HG03139 (cell line): ENCODE results near the gene AASDH.

ENCODE experiments used
- ATAC-seq: cut with Tn5 transposase; IDR thresholded peaks from one replicate; pipeline ENCODE4 v1.9.1; 2021; ENCODE audit not compliant: unreplicated experiment

Gene AASDH

GRCh38 chr4:56316011-56316650, 71.2 kb downstream of the AASDH start:
- no peak for ATAC-seq

DNA sequence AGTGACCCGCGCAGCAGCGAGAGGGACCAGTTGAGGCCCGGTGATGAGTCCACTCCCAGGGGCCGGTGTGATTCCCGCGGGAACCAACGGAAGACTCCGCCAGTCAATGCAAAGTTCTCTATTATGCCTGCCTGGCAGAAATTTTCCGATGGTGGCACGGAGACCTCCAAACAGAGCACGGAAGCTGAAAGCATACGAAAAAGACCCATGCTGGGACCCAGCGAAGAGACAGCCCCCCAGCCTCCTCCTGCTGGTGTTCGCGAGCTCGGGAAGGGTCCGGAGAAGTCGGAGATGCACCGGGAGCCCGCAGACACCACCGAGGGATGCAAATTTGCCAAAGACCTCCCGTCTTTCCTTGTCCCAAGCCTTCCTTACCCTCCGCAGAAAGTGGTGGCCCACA, 71.7 kb downstream of the AASDH start:
- ATAC-seq, result no peak

DNA sequence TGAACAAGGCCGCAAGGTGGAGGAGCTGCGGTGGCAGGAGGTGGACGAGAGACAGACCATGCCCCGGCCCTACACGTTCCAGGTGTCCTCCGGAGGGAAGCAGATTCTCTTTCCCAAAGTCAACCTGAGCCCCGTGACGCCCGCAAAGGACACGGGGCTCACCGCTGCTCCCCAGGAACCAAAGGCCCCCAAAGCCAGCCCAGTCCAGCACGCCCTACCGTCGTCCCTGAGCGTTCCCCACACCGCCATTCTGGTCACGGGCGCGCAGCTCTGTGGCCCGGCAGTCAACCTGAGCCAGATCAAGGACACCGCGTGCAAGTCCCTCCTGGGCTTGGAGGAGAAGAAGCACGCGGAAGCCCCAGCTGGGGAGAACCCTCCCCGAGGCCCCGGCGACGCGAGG, 72.2 kb downstream of the AASDH start:
- no peak for ATAC-seq

DNA sequence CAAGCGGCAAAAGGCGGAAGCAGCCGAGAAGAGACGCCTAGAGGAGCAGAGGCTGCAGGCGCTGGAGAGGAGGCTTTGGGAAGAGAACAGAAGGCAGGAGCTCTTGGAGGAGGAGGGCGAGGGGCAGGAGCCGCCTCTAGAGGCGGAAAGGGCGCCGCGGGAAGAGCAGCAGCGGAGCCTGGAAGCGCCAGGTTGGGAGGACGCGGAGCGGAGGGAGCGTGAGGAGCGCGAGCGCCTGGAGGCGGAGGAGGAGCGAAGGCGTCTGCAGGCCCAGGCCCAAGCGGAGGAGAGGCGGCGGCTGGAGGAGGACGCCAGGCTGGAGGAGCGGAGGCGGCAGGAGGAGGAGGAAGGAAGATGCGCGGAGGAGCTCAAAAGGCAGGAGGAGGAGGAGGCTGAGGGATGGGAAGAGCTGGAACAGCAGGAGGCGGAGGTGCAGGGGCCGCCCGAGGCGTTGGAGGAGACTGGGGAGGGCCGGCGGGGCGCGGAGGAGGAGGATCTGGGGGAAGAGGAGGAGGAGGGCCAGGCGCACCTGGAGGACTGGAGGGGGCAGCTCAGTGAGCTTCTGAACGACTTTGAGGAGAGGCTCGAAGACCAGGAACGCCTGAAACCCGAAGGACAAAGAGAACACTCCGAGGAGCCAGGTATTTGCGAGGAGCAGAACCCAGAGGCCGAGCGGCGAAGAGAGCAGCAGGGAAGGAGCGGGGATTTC, 72.9 kb downstream of the AASDH start:
- no peak for ATAC-seq

GRCh38 chr4:56313132-56313531, 74.2 kb downstream of the AASDH start:
- no peak for ATAC-seq

DNA sequence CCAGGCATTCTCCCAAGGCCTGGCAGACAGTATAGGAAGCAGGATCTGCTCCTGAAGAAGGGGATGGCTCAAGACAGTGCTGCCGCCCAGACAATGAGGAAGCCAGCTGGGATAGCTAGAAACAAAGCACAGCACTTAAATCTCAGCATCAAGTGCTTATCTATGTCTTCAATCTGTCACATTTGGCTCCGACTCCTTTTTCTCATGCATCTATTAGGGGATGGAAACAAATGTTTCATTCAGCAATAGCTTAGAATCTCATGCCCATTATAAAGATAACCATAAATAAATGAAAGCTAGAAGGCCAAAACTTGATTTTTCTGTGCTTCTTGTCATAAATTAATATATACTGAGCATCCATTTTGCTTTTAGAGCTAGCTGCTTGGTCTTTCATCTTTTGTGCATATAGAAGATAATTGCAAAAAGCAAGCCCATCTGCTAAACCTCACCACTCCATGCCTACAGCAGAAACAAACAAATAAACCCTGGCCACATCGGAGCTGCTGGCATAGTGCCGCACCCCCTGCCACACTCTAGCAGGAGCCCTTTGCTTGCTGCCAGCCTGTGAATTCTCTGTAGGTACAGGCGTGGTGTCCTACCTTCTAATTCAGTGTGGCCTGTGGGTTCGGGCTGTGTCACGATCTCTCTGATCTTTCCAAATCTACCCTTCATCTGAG, 75.9 kb downstream of the AASDH start:
- no peak for ATAC-seq

- no peak for ATAC-seq
These were observed 76.7 kb downstream of the AASDH start for GRCh38 chr4:56310401-56311125.

- no peak for ATAC-seq
These were observed 78.9 kb downstream of the AASDH start for GRCh38 chr4:56308384-56308783.

- ATAC-seq, result no peak
These were observed 79.9 kb downstream of the AASDH start for GRCh38 chr4:56307423-56307822.

DNA sequence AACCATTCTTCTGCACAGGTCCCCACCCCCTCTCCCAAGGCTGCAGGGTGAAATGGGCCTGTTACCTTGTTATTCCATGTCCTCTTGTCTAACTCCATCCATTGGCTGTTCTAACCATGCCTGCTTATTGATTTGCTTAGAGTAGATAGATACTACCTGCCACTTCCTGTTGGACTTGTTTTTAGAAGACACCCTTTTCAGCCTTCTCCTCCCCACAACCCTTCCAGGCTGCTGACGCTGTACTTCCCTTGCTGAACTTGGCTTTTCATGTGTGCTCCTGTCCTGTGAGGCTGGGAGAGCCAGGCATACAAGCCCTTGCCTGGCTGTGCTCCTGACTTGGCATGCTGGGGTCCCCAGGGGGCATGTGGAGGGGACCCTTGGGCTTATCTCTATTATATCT, 81.9 kb downstream of the AASDH start:
- ATAC-seq, result no peak

GRCh38 chr4:56303921-56304320, 83.4 kb downstream of the AASDH start:
- ATAC-seq, result no peak

- ATAC-seq, result no peak
These were observed 84.5 kb downstream of the AASDH start for GRCh38 chr4:56302760-56303159.

GRCh38 chr4:56301997-56302496, 85.2 kb downstream of the AASDH start:
- no peak for ATAC-seq

DNA sequence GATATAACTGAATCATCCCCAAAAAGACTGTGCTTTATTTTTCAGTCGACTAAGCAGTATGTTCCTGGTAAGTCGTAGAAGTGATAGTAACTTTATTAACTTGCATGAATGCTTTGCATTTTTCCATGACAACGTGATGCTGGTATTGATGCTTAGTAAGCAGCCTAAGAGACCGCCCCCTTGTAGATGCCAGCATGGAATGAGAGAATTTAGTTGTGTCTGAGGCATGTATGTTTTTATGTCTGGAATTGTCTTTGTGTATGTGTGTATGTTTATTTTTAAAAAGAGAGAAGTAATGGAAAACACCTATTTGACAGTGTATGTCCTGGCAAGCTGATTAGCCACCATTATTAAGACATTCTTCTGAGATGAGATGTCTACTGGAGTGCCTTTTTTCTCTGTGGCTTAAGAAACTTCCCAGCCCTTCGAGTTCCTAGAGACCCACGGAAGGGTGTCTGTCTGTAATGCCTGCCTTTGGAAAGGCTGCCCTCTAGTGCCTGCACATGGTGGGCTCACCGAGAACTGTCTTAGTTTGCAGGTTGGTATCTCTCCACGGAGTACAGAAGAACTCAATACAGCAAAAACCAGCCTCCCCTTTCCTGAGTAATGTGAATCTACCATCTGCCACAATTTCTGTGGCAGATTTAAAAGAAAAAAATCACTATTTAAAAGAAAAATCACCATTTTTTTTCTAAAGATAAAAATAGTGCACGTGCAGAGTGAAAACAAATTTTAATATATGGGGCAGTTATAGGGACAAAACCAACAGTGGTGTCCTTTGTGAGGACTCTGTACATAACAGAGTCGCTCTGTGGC, 85.9 kb downstream of the AASDH start:
- ATAC-seq, result peak; percentile 90

DNA sequence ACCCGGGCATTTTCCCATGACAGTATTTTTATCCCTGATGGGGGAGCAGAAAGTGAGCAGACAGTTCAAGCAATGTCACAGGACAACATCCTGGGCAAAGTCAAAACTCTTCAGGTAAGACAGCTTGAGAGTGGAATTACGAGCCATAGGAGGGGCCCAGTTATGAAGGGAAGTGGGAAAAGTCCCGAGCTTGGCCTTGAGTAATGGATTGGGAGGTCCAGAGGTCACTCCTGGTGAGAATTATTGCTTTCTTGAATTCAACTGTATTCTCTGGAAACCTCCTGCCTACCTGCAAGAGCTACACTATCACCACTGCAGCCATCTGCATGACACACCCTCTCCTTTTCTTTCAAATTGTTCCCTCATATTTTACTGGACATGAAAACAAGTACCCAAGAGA, 89.1 kb downstream of the AASDH start:
- no peak for ATAC-seq

DNA sequence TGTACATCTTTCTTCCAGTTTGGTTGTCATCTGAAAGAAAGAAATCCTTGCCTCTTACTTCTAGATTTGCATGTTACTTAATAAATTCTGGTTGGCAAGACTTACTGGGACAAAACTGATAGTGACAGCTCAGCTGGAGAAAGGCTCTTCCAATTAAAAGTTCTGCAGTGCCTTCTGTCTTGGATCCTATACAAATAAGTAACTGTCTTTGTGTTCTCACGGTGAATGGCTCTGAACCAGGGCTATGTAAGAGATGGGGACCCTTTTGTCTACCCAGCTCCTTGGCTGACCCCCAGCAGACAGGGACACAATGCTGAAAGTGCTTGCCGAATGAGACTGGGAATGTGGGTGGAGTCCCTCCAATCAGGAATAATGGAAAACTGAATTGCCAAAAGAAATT, 89.5 kb downstream of the AASDH start:
- no peak for ATAC-seq

DNA sequence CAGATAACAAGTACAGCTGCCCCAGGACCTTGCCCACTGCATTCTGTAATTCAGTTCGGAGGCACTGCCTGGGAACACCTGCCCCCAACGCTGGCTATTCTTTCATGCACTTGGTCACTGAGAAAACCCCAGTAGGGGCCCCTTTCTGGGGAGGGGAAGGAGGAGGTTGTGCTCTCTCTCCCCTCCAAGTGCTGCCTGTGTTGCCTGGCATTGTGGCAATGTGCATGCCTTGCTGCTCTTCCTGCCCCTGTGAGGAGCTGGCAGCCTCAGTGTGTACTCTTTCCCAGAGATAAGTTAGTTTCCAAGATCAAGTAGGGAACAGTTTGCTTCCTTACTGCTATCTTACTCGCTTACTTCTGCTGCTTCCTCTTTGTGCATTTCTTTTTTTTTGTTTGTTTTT, 90.8 kb downstream of the AASDH start:
- no peak for ATAC-seq

DNA sequence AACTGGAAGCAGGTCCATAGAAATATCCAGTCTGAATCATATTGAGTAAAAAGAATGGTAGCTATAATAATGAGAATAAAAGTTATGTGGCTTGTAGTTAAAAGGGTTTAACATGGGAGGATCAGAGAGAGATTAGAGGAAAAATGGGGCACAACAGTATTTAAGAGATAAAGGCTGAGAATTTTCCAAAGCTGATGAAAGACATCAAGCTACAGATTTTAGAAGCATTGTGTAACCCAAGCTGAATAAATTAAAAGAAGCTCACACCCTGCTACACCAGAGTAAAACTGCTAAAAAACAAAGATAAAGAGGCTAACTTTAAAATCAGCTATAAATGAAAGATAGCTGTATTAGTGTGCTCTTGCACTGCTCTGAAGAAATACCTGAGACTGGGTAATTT, 94.2 kb downstream of the AASDH start:
- no peak for ATAC-seq

GRCh38 chr4:56289934-56290333, 97.4 kb downstream of the AASDH start:
- ATAC-seq, result no peak

GRCh38 chr4:56288663-56289062, 98.6 kb downstream of the AASDH start:
- no peak for ATAC-seq
